ENCODE results near the gene SRGN. TPM values are rescaled to one million over a fixed set of nuclear protein-coding genes. Genes with fewer than 3 reads are reported as not detected.

SRGN gene
- total RNA-seq, 1 experiment from 2014 or later: 0.32 TPM

DNA sequence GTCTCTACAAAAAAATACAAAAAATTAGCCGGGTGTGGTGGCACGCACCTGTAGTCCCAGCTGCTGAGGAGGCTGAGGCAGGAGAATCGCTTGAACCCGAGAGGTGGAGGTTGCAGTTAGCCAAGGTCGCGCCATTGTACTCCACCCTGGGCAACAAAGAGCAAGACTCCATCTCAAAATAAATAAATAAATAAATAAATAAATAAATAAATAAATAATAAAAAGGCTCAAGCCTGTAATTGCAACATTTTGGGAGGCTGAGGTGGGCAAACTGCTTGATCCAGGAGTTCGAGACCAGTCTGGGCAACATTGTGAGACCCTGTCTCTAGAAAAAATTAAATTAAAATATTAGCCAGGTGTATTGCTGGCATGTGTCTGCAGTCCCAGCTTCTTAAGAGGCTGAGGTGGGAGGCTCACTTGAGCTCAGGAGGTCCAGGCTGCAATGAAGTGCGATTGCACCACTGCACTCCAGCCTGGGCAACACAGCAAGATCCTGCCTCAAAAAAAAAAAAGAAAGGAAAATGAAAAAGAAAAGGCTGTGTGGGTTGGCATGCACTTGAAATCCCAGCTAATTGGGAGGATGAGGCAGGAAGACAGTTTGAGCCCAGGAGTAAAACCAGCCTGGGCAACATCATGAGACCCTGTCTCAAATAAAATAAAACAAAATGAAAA lies 27.6 kb upstream of the SRGN start:
- H3K4me1 ChIP-seq (ENCODE audit: insufficient read depth, low read length, poor library complexity, severe bottlenecking): no peaks in the 10 kb centered on the region
- TF ChIP-seq EZH2 (IDR thresholded peaks at IDR 0.05; ENCODE audit: borderline replicate concordance, low read depth, low read length, poor library complexity, severe bottlenecking): no peak
- TF ChIP-seq, protein P1, sequence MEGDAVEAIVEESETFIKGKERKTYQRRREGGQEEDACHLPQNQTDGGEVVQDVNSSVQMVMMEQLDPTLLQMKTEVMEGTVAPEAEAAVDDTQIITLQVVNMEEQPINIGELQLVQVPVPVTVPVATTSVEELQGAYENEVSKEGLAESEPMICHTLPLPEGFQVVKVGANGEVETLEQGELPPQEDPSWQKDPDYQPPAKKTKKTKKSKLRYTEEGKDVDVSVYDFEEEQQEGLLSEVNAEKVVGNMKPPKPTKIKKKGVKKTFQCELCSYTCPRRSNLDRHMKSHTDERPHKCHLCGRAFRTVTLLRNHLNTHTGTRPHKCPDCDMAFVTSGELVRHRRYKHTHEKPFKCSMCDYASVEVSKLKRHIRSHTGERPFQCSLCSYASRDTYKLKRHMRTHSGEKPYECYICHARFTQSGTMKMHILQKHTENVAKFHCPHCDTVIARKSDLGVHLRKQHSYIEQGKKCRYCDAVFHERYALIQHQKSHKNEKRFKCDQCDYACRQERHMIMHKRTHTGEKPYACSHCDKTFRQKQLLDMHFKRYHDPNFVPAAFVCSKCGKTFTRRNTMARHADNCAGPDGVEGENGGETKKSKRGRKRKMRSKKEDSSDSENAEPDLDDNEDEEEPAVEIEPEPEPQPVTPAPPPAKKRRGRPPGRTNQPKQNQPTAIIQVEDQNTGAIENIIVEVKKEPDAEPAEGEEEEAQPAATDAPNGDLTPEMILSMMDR (conservative IDR thresholded peaks at IDR 0.05; ENCODE audit: low read depth, low read length): no peak
- ChIA-PET CTCF (interaction anchor here (0.7 kb wide), 1 partner anchor 10 kb away, joined by 4 read pairs; no protein-coding TSS in a partner anchor), POLR2A (ENCODE audit: low non-redundant PET) (no interaction called here)
- no peaks in the 10 kb centered on the region for H3K27me3 ChIP-seq (replicated peaks; ENCODE audit: insufficient read depth, low read depth, low read length, poor library complexity)
- no peak overlapping the region for H3K27ac ChIP-seq (ENCODE audit: low read depth, low read length, poor library complexity, severe bottlenecking)
- BruUV-seq (replicated peaks): no TSS peak
- H3K9me3 ChIP-seq (ENCODE audit: low read depth, low read length, poor library complexity, severe bottlenecking): no peaks in the 10 kb centered on the region
- no peak overlapping the region for H3K4me3 ChIP-seq (ENCODE audit: low read depth, low read length, poor library complexity, severe bottlenecking)
- intact Hi-C loops (cut with micrococcal nuclease; ENCODE audit: unreplicated experiment): no loop called here
- no peak for DNase-seq (ENCODE audit: low spot score)
- H3K36me3 ChIP-seq (ENCODE audit: insufficient read depth, low read length, poor library complexity, severe bottlenecking): no peaks in the 10 kb centered on the region

DNA sequence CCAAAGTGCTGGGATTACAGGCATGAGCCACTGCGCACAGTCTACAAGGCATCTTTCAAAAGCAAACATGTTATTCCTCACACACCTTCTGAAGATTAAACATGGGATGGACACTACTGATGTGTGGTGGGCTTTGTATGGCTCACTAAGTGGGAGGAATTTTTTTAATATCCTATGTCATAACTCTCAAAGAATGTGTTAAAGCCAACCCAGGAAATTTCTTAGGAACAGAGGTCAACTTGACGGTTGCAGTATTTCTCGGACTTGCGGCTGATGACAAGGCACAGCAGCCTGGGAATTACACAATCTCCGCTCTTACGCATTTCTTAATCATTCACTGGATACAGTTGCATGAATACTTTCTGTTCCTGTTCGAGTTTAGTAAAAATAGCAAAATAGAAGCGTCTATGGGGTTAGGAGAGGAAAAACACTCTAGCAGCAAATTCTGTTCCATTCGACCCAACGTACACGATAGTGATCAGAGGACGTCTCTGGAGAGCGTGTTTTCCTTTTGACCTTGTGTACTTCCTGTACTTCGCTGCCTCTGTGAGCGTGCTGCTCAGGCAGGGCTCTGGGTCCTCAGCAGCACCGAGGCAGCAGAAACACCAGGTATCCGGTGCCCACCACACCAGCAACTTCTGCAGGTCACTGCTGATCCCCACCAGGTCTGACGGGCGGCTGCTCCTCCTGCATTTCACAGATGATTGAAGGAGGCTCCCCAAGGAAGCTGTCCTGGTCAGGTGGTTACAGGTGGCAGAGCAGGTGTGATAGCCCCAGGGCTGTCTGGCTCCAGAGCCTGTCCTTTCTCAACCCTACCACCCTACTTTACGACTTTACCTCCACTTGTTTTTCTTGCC lies 26.4 kb upstream of the SRGN start:
- POLR2A ChIA-PET (ENCODE audit: low non-redundant PET): no interaction called here
- no peak overlapping the region for H3K27ac ChIP-seq (ENCODE audit: low read depth, low read length, poor library complexity, severe bottlenecking)

GRCh38 chr10:69062901-69063300 lies 25.0 kb upstream of the SRGN start:
- no TSS peak for BruUV-seq (replicated peaks)
- CTCF ChIA-PET: no interaction called here
- no peak for DNase-seq (ENCODE audit: low spot score)

More for the DNA sequence above, 26.4 kb upstream of the SRGN start:
- no TSS peak for BruUV-seq (replicated peaks)
- Histone ChIP-seq H3K27me3 (replicated peaks; ENCODE audit: insufficient read depth, low read depth, low read length, poor library complexity) (no peaks in the 10 kb centered on the region), H3K9me3 (ENCODE audit: low read depth, low read length, poor library complexity, severe bottlenecking) (no peaks in the 10 kb centered on the region), H3K4me1 (ENCODE audit: insufficient read depth, low read length, poor library complexity, severe bottlenecking) (no peaks in the 10 kb centered on the region), H3K4me3 (ENCODE audit: low read depth, low read length, poor library complexity, severe bottlenecking) (peak overlapping the region; percentile 15), H3K36me3 (ENCODE audit: insufficient read depth, low read length, poor library complexity, severe bottlenecking) (no peaks in the 10 kb centered on the region)
- CTCF ChIA-PET: no interaction called here
- intact Hi-C loops (cut with micrococcal nuclease; ENCODE audit: unreplicated experiment): no loop called here
- DNase-seq (ENCODE audit: low spot score): no peak
- TF ChIP-seq, protein P1 (conservative IDR thresholded peaks at IDR 0.05; ENCODE audit: low read depth, low read length): no peak
- no peak for TF ChIP-seq EZH2 (IDR thresholded peaks at IDR 0.05; ENCODE audit: borderline replicate concordance, low read depth, low read length, poor library complexity, severe bottlenecking)

More at GRCh38 chr10:69062901-69063300, 25.0 kb upstream of the SRGN start:
- H3K9me3 ChIP-seq (ENCODE audit: low read depth, low read length, poor library complexity, severe bottlenecking): no peaks in the 10 kb centered on the region
- no peaks in the 10 kb centered on the region for H3K4me1 ChIP-seq (ENCODE audit: insufficient read depth, low read length, poor library complexity, severe bottlenecking)
- no peaks in the 10 kb centered on the region for H3K36me3 ChIP-seq (ENCODE audit: insufficient read depth, low read length, poor library complexity, severe bottlenecking)
- POLR2A ChIA-PET (ENCODE audit: low non-redundant PET): no interaction called here
- no peak for TF ChIP-seq EZH2 (IDR thresholded peaks at IDR 0.05; ENCODE audit: borderline replicate concordance, low read depth, low read length, poor library complexity, severe bottlenecking)
- TF ChIP-seq, protein P1 (conservative IDR thresholded peaks at IDR 0.05; ENCODE audit: low read depth, low read length): no peak
- intact Hi-C loops (cut with micrococcal nuclease; ENCODE audit: unreplicated experiment): no loop called here
- no peaks in the 10 kb centered on the region for H3K27me3 ChIP-seq (replicated peaks; ENCODE audit: insufficient read depth, low read depth, low read length, poor library complexity)
- no peak overlapping the region for H3K4me3 ChIP-seq (ENCODE audit: low read depth, low read length, poor library complexity, severe bottlenecking)
- H3K27ac ChIP-seq (ENCODE audit: low read depth, low read length, poor library complexity, severe bottlenecking): no peak overlapping the region

Measured in A673 (cell line).